Astrocyte of the spinal cord (primary cell): ENCODE results near the gene MEG3.
"Not testable (repeated sequence)": the region's sequence is repeated elsewhere in the genome, so short reads cannot be mapped to it uniquely, and the experiment has no call there.

ENCODE experiments used
- DNase-seq: peaks from one replicate; pipeline ENCODE4 v3.0.0; 2011; ENCODE audit warnings: low read depth, low spot score
- H3K4me3 ChIP-seq: 2 replicates; pipeline ENCODE4 v1.5.1; 2011; ENCODE audit warnings: low read depth, mild to moderate bottlenecking, low read length, moderate library complexity
- CTCF ChIP-seq: IDR thresholded peaks from 2 replicates; pipeline ENCODE4 v1.5.1; 2012; ENCODE audit warnings: low read depth, mild to moderate bottlenecking, low read length, inconsistent platforms
- in situ Hi-C: cut with HindIII; loops from 2 replicates; pipeline ENCODE4 v1.10.0; 2017; ENCODE audit warnings: low sequenced_read_pairs

MEG3 gene

GRCh38 chr14:100796946-100797345 is 29.0 kb upstream of the MEG3 start:
- in situ Hi-C loops, result no loop called here
- no peak for DNase-seq
- H3K4me3 ChIP-seq, result no peak overlapping the region
- no peak for TF ChIP-seq CTCF

DNA sequence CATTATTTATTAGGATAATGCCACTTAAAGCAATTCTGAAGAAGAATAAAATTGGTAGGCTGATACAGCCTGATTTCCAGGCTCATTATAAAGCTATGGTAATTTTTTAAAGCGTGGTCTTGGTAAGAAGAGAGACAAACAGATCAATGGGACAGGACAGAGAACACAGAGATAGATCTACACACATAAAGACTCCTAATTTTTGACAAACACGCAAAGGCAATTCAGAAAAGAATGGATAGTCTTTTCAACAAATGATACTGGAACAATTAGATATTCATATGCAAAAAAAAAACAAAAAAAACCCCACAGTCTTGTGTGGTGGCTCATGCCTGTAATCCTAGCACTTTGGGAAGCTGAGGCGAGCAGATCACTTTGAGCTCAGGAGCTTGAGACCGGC is 25.9 kb upstream of the MEG3 start:
- H3K4me3 ChIP-seq, result no peak overlapping the region
- DNase-seq, result no peak
- no peak for TF ChIP-seq CTCF
- in situ Hi-C loops, result no loop called here

- DNase-seq, H3K4me3 ChIP-seq, in situ Hi-C loops: not testable (repeated sequence)
Measured at GRCh38 chr14:100801433-100801832, 24.5 kb upstream of the MEG3 start.

GRCh38 chr14:100802179-100802578 is 23.7 kb upstream of the MEG3 start:
- in situ Hi-C loops, result no loop called here
- no peak overlapping the region for H3K4me3 ChIP-seq
- DNase-seq, result no peak
- TF ChIP-seq CTCF, result no peak

- DNase-seq, result no peak
- TF ChIP-seq CTCF, result no peak
- in situ Hi-C loops, result no loop called here
- no peak overlapping the region for H3K4me3 ChIP-seq
Measured at GRCh38 chr14:100802766-100803165, 23.2 kb upstream of the MEG3 start.

GRCh38 chr14:100803226-100803625 is 22.7 kb upstream of the MEG3 start:
- in situ Hi-C loops, result no loop called here
- DNase-seq, result no peak
- H3K4me3 ChIP-seq, result no peak overlapping the region
- TF ChIP-seq CTCF, result no peak

GRCh38 chr14:100803676-100804075 is 22.2 kb upstream of the MEG3 start:
- no peak for DNase-seq
- H3K4me3 ChIP-seq, result no peak overlapping the region
- no peak for TF ChIP-seq CTCF
- in situ Hi-C loops, result no loop called here
